DMS114 treated with DMSO at 0.1 percent for 48 hours (cell line): ENCODE measurements around the gene AANAT.

Source experiments
- DNase-seq: peaks from one replicate; lab custom pipeline; 2025; ENCODE audit not compliant: unreplicated experiment; lab: John Stamatoyannopoulos, UW

The AANAT gene

GRCh38 chr17:76467809-76468633, 618 bp downstream of the AANAT start:
- DNase-seq: no peak

GRCh38 chr17:76468634-76469010, 1.2 kb downstream of the AANAT start:
- DNase-seq: no peak

- no peak for DNase-seq
Observed at GRCh38 chr17:76469076-76469990, 1.9 kb downstream of the AANAT start.

GRCh38 chr17:76469991-76470739, 2.8 kb downstream of the AANAT start:
- DNase-seq: no peak

- no peak for DNase-seq
Observed at GRCh38 chr17:76471498-76472257, 4.3 kb downstream of the AANAT start.

- DNase-seq: no peak
Observed at GRCh38 chr17:76472258-76472645, 4.8 kb downstream of the AANAT start.

GRCh38 chr17:76472726-76473125, 5.3 kb downstream of the AANAT start:
- no peak for DNase-seq

GRCh38 chr17:76473541-76473985, 6.2 kb downstream of the AANAT start:
- DNase-seq: no peak

- DNase-seq: no peak
Observed at GRCh38 chr17:76474238-76474637, 6.8 kb downstream of the AANAT start.

GRCh38 chr17:76474894-76475293, 7.5 kb downstream of the AANAT start:
- DNase-seq: no peak

- DNase-seq: no peak
Observed at GRCh38 chr17:76475302-76475701, 7.9 kb downstream of the AANAT start.

GRCh38 chr17:76476736-76477135, 9.3 kb downstream of the AANAT start:
- no peak for DNase-seq

GRCh38 chr17:76477576-76477975, 10.2 kb downstream of the AANAT start:
- DNase-seq: no peak

- no peak for DNase-seq
Observed at GRCh38 chr17:76478097-76478496, 10.7 kb downstream of the AANAT start.

- no peak for DNase-seq
Observed at GRCh38 chr17:76478730-76479514, 11.5 kb downstream of the AANAT start.

- no peak for DNase-seq
Observed at GRCh38 chr17:76479515-76480060, 12.2 kb downstream of the AANAT start.

GRCh38 chr17:76480632-76481031, 13.2 kb downstream of the AANAT start:
- DNase-seq: no peak

GRCh38 chr17:76481071-76481655, 13.8 kb downstream of the AANAT start:
- DNase-seq: no peak

GRCh38 chr17:76484228-76484725, 16.9 kb downstream of the AANAT start:
- DNase-seq: no peak
